DMS153 treated with DMSO at 0.1 percent for 48 hours (cell line): Measurements from ENCODE around the gene SOCS4.
"Not testable (repeated sequence)": the region's sequence is repeated elsewhere in the genome, so short reads cannot be mapped to it uniquely, and the experiment has no call there.

Source experiments
- DNase-seq: peaks from one replicate; lab custom pipeline; 2025; ENCODE audit not compliant: unreplicated experiment; lab: John Stamatoyannopoulos, UW

The SOCS4 gene

GRCh38 chr14:55026793-55027561 lies at the start of gene SOCS4, which contains the start of gene WDHD1:
Gene SOCS4, plus strand, starts transcription at chr14:55027236. Its CDS starts 15,806 bp downstream, at chr14:55043042.
Gene WDHD1, minus strand, starts transcription at chr14:55027099. Its CDS starts 312 bp downstream, at chr14:55026787.
- peak; percentile 84 for DNase-seq

GRCh38 chr14:54979039-54979438 lies 48.0 kb upstream of the SOCS4 start:
- DNase-seq, result no peak

GRCh38 chr14:54981698-54982097 lies 45.3 kb upstream of the SOCS4 start:
- no peak for DNase-seq

GRCh38 chr14:54985156-54985555 lies 41.9 kb upstream of the SOCS4 start:
- DNase-seq, result no peak

- no peak for DNase-seq
Measured at GRCh38 chr14:55000381-55000780, 26.7 kb upstream of the SOCS4 start.

- no peak for DNase-seq
Measured at GRCh38 chr14:55005071-55005470, 22.0 kb upstream of the SOCS4 start.

GRCh38 chr14:55015006-55015405 lies 12.0 kb upstream of the SOCS4 start:
- DNase-seq, result no peak

GRCh38 chr14:55019968-55020554 lies 7.0 kb upstream of the SOCS4 start:
- no peak for DNase-seq

GRCh38 chr14:55024365-55024764 lies 2.7 kb upstream of the SOCS4 start:
- DNase-seq, result not testable (repeated sequence)

- DNase-seq, result no peak
Measured at GRCh38 chr14:55025948-55026347, 1.1 kb upstream of the SOCS4 start.

GRCh38 chr14:55026441-55026792 lies 619 bp upstream of the SOCS4 start:
- DNase-seq, result no peak

- DNase-seq, result no peak
Measured at GRCh38 chr14:55028066-55028465, 1.0 kb downstream of the SOCS4 start.

GRCh38 chr14:55028476-55028875 lies 1.4 kb downstream of the SOCS4 start:
- no peak for DNase-seq

- no peak for DNase-seq
Measured at GRCh38 chr14:55031190-55031589, 4.2 kb downstream of the SOCS4 start.

- DNase-seq, result not testable (repeated sequence)
Measured at GRCh38 chr14:55037995-55038394, 11.0 kb downstream of the SOCS4 start.

GRCh38 chr14:55038708-55039107 lies 11.7 kb downstream of the SOCS4 start:
- no peak for DNase-seq

GRCh38 chr14:55043528-55043927 lies 16.5 kb downstream of the SOCS4 start:
- DNase-seq, result no peak

- DNase-seq, result no peak
Measured at GRCh38 chr14:55045087-55045486, 18.1 kb downstream of the SOCS4 start.

- DNase-seq, result no peak
Measured at GRCh38 chr14:55047301-55048053, 20.4 kb downstream of the SOCS4 start.

GRCh38 chr14:55048900-55049436 lies 21.9 kb downstream of the SOCS4 start:
- no peak for DNase-seq

GRCh38 chr14:55051165-55051422 lies 24.1 kb downstream of the SOCS4 start:
- DNase-seq, result no peak
